Heart right ventricle (tissue), 16 donors: ENCODE measurements around the gene PIK3AP1. TPM values are rescaled to one million over a fixed set of nuclear protein-coding genes. Genes with fewer than 3 reads are reported as not detected.
"Not testable (repeated sequence)": the region's sequence is repeated elsewhere in the genome, so short reads cannot be mapped to it uniquely, and the experiment has no call there.

Experiments used
- ATAC-seq, 8 donors: fragments of 200-7000 bp; cut with Tn5 transposase; one replicate each; pipeline ENCODE4 v1.9.1; 2020; ENCODE audit warnings: mild to moderate bottlenecking in 8 of 8, moderate library complexity in 8 of 8, moderate number of reproducible peaks in 1 of 8
- DNase-seq, 2 donors: peaks; one replicate each; pipeline ENCODE4 v3.0.0-alpha.2; 2020
- H3K27ac ChIP-seq, 10 donors: fragments of 200-600 bp; sonication (generic) in 2 of 10; one replicate each; pipeline versions ENCODE4 v1.5.0 to v1.8.0; 2020 to 2022; ENCODE audit warnings: mild to moderate bottlenecking in 3 of 10
- H3K27me3 ChIP-seq, 7 donors: fragments of 200-600 bp; one replicate each; pipeline ENCODE4 v1.8.0; 2021 to 2022; ENCODE audit warnings: mild to moderate bottlenecking in 2 of 7
- H3K36me3 ChIP-seq, 9 donors: fragments of 200-600 bp; sonication (generic) in 1 of 9; one replicate each; pipeline versions ENCODE4 v1.5.0 to v1.8.0; 2020 to 2022; ENCODE audit warnings: mild to moderate bottlenecking in 2 of 9
- H3K4me1 ChIP-seq, 9 donors: fragments of 200-600 bp; sonication (generic) in 1 of 9; one replicate each; pipeline versions ENCODE4 v1.5.0 to v1.8.0; 2020 to 2022; ENCODE audit warnings: mild to moderate bottlenecking in 4 of 9
- H3K4me3 ChIP-seq, 10 donors: fragments of 200-600 bp; sonication (generic) in 2 of 10; one replicate each; pipeline versions ENCODE4 v1.5.0 to v1.8.0; 2020 to 2022; ENCODE audit warnings: mild to moderate bottlenecking in 7 of 10, moderate library complexity in 2 of 10
- H3K9me3 ChIP-seq, 11 donors: fragments of 200-600 bp in 10 of 11; sonication (generic) in 2 of 11; one replicate each; pipeline versions ENCODE4 v1.5.0 to v1.8.0; 2013 to 2022; ENCODE audit warnings: mild to moderate bottlenecking in 2 of 11, control low read depth in 1 of 11, moderate library complexity in 1 of 11
- CTCF ChIP-seq, 9 donors: fragments of 200-600 bp; sonication (generic) in 2 of 9; IDR thresholded peaks; one replicate each; pipeline versions ENCODE4 v1.5.0 to v1.8.0; 2021 to 2022; ENCODE audit warnings: antibody characterized with exemption in 9 of 9, mild to moderate bottlenecking in 5 of 9, moderate library complexity in 1 of 9
- WGBS, 2 donors: extraction: QIAGEN DNeasy Blood & Tissue Kit; methylation state at CpG; one replicate each; pipeline ENCODE4 v1.1.7; 2013; ENCODE audit warnings: inconsistent platforms in 1 of 2; 5-methylcytosine and 5-hydroxymethylcytosine counted together
- intact Hi-C, 10 donors: fragments of 100-400 bp; cut with DNase I; formaldehyde crosslinking; loops; one replicate each; pipeline versions ENCODE4 v1.11.1 to v1.14.2; 2022
- polyA plus RNA-seq, 2 donors: library from polyadenylated mRNA; stranded (reverse); fragments of 200-250 nt; gene quantifications; one replicate each; pipeline ENCODE4 v1.2.3, GENCODE V29; 2013
- total RNA-seq, 10 donors: library from RNA; stranded (reverse); fragmentation: NEBNext Ultra II Directional in 3 of 10; extraction: Animal tissue kit (Norgen Biotek cat#: 25700) in 3 of 10; gene quantifications; one replicate each; pipeline versions ENCODE4 v1.2.1 to v1.2.4, GENCODE V29; 2021 to 2023
- donor health status: Arrhythmogenic right ventricular cardiomyopathy.
- donor health status: ischemic (EF 13 %, LVEDD 7.1; RV severe dilation, severe dysfunction).
- donor health status: healthy with polysubstance abuse.
- donor health status: DM: no; HTN: yes; CAD: no.
- donor health status: DM: no; HTN: no; CAD: no.
- donor health status: ischemic (EF 25% LVEDD 6.9; RV normal size, moderate dysfunction).
- donor health status: ischemic (EF 25% LVEDD 5.7; RV mildly dilated, moderate dysfunction).
- donor health status: healthy.
- donor health status: DM: yes; HTN: yes; CAD: no.
- donor health status: Ischemic cardiomyopathy.
- donor health status: ischemic (EF 35%, LVEDD 5.7; RV mildly dilated, moderate dysfunction).
- donor health status: nonischemic (EF 11% LVEDD 7.7; RV severe dilation, severe dysfunction).
- donor health status: DM: yes; HTN: yes; CAD: no.
- donor health status: PGD.
- donor health status: ischemic (EF 29% LVEDD 5.4; RV normal size, mild dysfunction).
- donor health status: nonischemic (EF 23%, LVEDD 6.1; RV moderate dilation, normal function).

The PIK3AP1 gene
- total and polyA plus RNA-seq, 12 donors = 1.0 to 22.1 (median 3.6) TPM

DNA sequence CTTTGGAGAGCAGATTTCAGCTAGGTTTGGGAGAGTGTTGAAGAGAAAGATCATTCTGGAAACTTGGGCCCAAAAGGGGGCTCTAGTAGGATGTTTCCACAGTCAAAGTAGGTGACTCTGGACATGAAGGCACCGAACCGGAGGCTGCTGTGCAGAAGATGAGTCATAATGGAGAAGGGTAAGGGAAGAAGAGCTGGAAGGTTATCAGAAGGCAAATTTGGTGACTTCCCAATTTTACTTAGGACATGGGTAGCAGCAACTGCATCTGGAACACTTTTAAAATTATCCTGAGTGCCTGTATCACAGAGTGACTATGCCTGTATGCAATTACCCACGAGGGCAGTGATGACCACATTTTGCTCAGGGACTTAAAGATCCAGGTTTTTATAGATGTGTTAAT lies 38.8 kb downstream of the PIK3AP1 start:
- ATAC-seq = no peak
- intact Hi-C loops = no loop called here
- 71 to 79% methylated on average over 3 of the region's 3 CpGs for WGBS, 2 donors

GRCh38 chr10:96680463-96680862 lies 39.9 kb downstream of the PIK3AP1 start:
- DNase-seq, H3K9me3 ChIP-seq, intact Hi-C loops, H3K27me3 ChIP-seq, ATAC-seq, H3K36me3 ChIP-seq, H3K27ac ChIP-seq, H3K4me3 ChIP-seq: not testable (repeated sequence)
- WGBS, 2 donors = 73 to 86% methylated on average over 1 of the region's 1 CpG
- H3K4me1 ChIP-seq = peaks cover 0 to 36% (median 0%) of the 10 kb centered on the region in 9 donors

More for the DNA sequence above, 38.8 kb downstream of the PIK3AP1 start:
- H3K36me3 ChIP-seq = no peaks in the 10 kb centered on the region
- peaks cover 0 to 39% (median 0%) of the 10 kb centered on the region in 9 donors for H3K4me1 ChIP-seq
- DNase-seq = no peak
- H3K27ac ChIP-seq = no peak overlapping the region
- peaks cover 0 to 4% (median 0%) of the 10 kb centered on the region in 7 donors for H3K27me3 ChIP-seq
- no peaks in the 10 kb centered on the region for H3K9me3 ChIP-seq
- H3K4me3 ChIP-seq = no peak overlapping the region
- TF ChIP-seq CTCF (IDR thresholded peaks at IDR 0.05) = no peak

GRCh38 chr10:96678725-96679124 lies 41.6 kb downstream of the PIK3AP1 start:
- WGBS, 2 donors = 91 to 100% methylated on average over 1 of the region's 1 CpG
- no peaks in the 10 kb centered on the region for H3K36me3 ChIP-seq
- ATAC-seq (no peak), DNase-seq (no peak)
- H3K4me1 ChIP-seq = peaks cover 0 to 41% (median 0%) of the 10 kb centered on the region in 9 donors
- TF ChIP-seq CTCF (IDR thresholded peaks at IDR 0.05) = no peak
- intact Hi-C loops = loop anchor here in 1 of 10 donors (5.0 kb wide), 1 partner anchor 521 kb away; no protein-coding TSS in a partner anchor
- no peak overlapping the region for H3K27ac ChIP-seq
- H3K4me3 ChIP-seq = no peak overlapping the region
- H3K9me3 ChIP-seq = no peaks in the 10 kb centered on the region
- H3K27me3 ChIP-seq = peaks cover 0 to 4% (median 0%) of the 10 kb centered on the region in 7 donors

- H3K36me3 ChIP-seq = no peaks in the 10 kb centered on the region
- 85 to 89% methylated on average over 10 of the region's 10 CpGs for WGBS, 2 donors
- intact Hi-C loops = loop anchor here in 1 of 10 donors (5.0 kb wide), 1 partner anchor 519 kb away; no protein-coding TSS in a partner anchor
Measured at GRCh38 chr10:96676272-96677112, 43.8 kb downstream of the PIK3AP1 start.

More at GRCh38 chr10:96676272-96677112, 43.8 kb downstream of the PIK3AP1 start:
- Histone ChIP-seq H3K27ac (no peak overlapping the region), H3K4me1 (peaks cover 0 to 42% (median 0%) of the 10 kb centered on the region in 9 donors), H3K9me3 (no peaks in the 10 kb centered on the region), H3K4me3 (no peak overlapping the region), H3K27me3 (peaks cover 0 to 4% (median 0%) of the 10 kb centered on the region in 7 donors)
- no peak for TF ChIP-seq CTCF (IDR thresholded peaks at IDR 0.05)
- DNase-seq = no peak
- ATAC-seq = no peak
